Embryonic facial prominence (tissue), 1 donor: ENCODE measurements around the gene APH1A.
"Not testable (repeated sequence)": the region's sequence is repeated elsewhere in the genome, so short reads cannot be mapped to it uniquely, and the experiment has no call there.

Experiments used
- DNase-seq: peaks from one replicate; pipeline ENCODE4 v3.0.0-alpha.2; 2016; ENCODE audit errors: extremely low spot score

The APH1A gene

DNA sequence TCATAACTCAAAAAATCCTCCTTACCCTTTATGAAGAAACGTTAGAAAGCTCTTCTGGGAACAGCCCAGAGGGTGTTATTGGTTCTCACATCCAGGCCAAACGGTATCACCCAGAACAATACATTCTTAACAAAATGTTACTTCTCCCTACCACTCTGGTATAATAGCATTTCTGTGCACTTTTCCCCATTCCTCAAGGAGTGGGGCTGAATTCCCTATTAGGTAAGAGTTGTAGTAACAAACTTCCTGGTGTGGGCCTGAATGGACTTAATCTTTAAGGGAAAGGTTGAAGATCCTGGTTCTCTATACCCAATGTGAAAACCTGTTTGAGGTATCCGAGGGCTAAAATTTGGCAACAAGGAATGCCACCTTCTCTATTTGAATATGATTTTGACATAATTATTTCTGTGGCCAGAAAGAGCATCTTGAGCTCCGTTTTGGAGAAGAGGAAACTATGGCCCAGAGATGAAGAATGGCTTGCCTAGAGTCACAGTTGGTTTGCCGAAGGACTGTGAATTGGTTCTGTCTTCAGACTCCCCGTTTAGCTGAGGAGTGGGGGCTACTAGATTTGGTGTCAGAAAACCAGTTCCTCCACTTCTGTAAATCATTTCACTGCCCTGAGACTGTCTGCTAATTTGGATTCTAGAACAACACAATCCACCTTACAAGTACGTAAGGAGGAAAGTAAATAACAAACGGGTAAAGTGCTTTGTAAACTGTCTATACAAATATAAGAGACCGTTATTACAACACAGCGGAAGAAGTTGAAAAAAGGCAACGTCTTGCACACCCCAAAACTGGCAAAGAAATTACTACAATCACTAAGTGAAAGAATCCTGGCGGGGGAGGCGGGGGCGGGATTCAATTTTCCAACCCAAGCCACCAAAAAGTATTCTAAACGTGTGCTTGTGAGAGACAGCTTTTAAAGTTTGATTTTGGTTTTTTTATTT, 35.2 kb downstream of the APH1A start:
- DNase-seq: no peak

- DNase-seq: not testable (repeated sequence)
Measured at GRCh38 chr1:150232921-150233320, 35.9 kb downstream of the APH1A start.

GRCh38 chr1:150228246-150228645, 40.6 kb downstream of the APH1A start:
- not testable (repeated sequence) for DNase-seq

DNA sequence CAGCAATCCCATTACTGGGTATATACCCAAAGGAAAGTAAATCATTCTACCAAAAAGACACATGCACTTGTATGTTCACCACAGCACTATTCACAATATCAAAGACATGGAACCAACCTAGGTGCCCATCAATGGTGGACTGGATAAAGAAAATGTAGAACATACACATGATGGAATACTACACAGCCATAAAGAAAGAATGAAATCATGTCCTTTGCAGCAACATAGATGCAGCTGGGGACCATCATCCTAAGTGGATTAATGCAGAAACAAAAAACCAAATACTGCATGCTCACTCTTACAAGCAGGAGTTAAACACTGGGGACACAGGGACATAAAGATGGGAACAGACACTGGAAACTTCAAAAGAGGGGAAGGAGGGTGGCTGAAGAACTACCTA, 41.6 kb downstream of the APH1A start:
- DNase-seq: no peak

GRCh38 chr1:150226486-150226885, 42.3 kb downstream of the APH1A start:
- no peak for DNase-seq

GRCh38 chr1:150225546-150225945, 43.3 kb downstream of the APH1A start:
- no peak for DNase-seq

DNA sequence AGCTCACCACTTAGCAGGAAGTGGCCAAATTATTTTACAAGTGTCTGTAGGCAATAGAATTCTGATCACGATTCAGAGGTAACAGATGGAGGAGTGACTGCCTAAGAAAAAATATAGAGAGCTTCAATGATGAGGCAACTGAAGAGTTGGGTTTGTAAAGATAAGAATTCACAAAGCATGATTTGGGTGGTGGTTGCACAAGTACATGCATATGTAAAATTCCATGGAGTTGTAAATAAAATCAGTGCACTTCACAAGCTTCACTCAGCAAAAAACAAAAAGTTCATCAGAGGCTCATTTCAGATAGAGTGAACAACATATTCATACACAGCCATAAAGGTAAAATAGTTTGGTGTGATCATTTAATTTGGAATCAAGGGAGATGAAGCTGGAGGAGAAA, 43.8 kb downstream of the APH1A start:
- DNase-seq: no peak

- DNase-seq: no peak
Measured at GRCh38 chr1:150221552-150221951, 47.3 kb downstream of the APH1A start.

- not testable (repeated sequence) for DNase-seq
Measured at GRCh38 chr1:150215855-150216254, 53.0 kb downstream of the APH1A start.
